ENCODE data around the gene DAPP1. TPM values are rescaled to one million over a fixed set of nuclear protein-coding genes. Genes with fewer than 3 reads are reported as not detected.

The DAPP1 gene
- total RNA-seq, 1 experiment from 2014 or later, result not detected

DNA sequence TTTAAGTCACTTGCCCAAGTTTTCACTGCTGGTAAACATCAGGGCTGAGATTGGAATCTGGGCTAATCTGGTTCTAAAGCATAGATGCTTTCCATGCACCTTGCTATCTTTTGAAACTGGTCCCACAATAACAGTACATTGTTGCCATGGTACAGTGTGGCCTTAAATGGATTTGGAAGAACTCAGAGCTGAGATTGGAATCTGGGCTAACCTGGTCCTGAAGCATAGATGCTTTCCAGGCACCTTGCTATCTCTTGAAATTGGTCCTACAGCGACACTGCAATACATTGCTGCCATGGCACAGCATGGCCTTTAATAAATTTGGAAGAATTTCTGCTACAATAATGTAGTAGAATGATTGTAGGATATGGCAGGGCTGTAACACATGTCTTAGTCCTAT is 28.6 kb downstream of the DAPP1 start:
- Mint-ChIP-seq H3K27ac (no peak overlapping the region), H3K9me3 (no peaks in the 10 kb centered on the region), H3K36me3 (no peaks in the 10 kb centered on the region), H3K4me3 (no peak overlapping the region), H3K4me1 (no peaks in the 10 kb centered on the region), H3K27me3 (ENCODE audit: low read depth) (no peaks in the 10 kb centered on the region)
- TF ChIP-seq, protein P1, sequence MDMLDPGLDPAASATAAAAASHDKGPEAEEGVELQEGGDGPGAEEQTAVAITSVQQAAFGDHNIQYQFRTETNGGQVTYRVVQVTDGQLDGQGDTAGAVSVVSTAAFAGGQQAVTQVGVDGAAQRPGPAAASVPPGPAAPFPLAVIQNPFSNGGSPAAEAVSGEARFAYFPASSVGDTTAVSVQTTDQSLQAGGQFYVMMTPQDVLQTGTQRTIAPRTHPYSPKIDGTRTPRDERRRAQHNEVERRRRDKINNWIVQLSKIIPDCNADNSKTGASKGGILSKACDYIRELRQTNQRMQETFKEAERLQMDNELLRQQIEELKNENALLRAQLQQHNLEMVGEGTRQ (CRISPR knock-in tag; IDR thresholded peaks at IDR 0.05), result no peak
- TF ChIP-seq IRF2 (CRISPR knock-in tag; IDR thresholded peaks at IDR 0.05; ENCODE audit: borderline replicate concordance, low read depth), result no peak
- ChIA-PET CTCF (no interaction called here), POLR2A (no interaction called here)
- DNase-seq (ENCODE audit: low spot score) (no peak), ATAC-seq (no peak)

DNA sequence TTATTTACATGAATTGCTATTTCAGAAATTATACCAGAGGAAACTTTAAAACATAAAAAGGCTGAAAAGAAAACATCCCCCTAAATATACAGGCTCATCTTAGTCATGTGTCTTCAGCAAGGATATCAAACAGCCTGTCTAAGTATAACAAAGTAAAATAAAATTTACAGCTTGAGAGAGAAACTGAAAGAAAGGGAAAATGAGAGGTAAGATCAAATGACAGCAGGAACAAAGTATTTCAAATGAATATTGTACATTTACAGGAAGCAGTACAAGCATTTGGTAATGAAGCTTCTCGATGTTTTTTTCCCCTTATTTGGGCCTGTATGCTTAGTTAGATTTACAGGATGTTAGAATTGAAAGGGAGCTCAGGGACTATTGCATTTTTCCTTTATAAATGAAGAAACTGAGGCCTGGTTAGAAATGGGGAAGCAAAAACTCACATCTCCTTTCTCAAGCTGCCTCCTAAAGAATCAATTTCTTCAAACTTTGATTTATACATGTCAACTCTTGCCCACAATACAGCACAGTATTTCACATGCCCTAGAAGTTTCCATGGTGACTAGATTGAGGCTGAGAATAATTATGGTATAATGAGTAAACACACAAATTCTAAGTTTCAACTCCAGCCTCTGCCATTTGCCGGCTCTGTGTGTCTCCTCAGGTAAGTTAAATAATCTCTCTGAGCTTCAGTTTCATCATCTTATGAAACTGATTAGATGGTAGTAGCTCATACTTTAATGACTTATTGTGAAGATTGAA is 29.3 kb downstream of the DAPP1 start:
- Mint-ChIP-seq H3K27ac (no peak overlapping the region), H3K27me3 (ENCODE audit: low read depth) (no peaks in the 10 kb centered on the region), H3K9me3 (no peaks in the 10 kb centered on the region), H3K4me1 (no peaks in the 10 kb centered on the region), H3K4me3 (no peak overlapping the region), H3K36me3 (no peaks in the 10 kb centered on the region)
- ATAC-seq, result no peak
- CTCF ChIA-PET, result no interaction called here
- POLR2A ChIA-PET, result no interaction called here
- DNase-seq (ENCODE audit: low spot score), result no peak
- TF ChIP-seq ZNF423 (CRISPR knock-in tag; IDR thresholded peaks at IDR 0.05), result no peak
- TF ChIP-seq FOXJ3 (CRISPR knock-in tag; IDR thresholded peaks at IDR 0.05; ENCODE audit: borderline replicate concordance), result no peak
- TF ChIP-seq JUN (CRISPR knock-in tag; IDR thresholded peaks at IDR 0.05), result no peak
- TF ChIP-seq, protein P2, sequence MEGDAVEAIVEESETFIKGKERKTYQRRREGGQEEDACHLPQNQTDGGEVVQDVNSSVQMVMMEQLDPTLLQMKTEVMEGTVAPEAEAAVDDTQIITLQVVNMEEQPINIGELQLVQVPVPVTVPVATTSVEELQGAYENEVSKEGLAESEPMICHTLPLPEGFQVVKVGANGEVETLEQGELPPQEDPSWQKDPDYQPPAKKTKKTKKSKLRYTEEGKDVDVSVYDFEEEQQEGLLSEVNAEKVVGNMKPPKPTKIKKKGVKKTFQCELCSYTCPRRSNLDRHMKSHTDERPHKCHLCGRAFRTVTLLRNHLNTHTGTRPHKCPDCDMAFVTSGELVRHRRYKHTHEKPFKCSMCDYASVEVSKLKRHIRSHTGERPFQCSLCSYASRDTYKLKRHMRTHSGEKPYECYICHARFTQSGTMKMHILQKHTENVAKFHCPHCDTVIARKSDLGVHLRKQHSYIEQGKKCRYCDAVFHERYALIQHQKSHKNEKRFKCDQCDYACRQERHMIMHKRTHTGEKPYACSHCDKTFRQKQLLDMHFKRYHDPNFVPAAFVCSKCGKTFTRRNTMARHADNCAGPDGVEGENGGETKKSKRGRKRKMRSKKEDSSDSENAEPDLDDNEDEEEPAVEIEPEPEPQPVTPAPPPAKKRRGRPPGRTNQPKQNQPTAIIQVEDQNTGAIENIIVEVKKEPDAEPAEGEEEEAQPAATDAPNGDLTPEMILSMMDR (IDR thresholded peaks at IDR 0.05), result no peak
- no peak for TF ChIP-seq ZNF263 (CRISPR knock-in tag; IDR thresholded peaks at IDR 0.05; ENCODE audit: low read depth)

DNA sequence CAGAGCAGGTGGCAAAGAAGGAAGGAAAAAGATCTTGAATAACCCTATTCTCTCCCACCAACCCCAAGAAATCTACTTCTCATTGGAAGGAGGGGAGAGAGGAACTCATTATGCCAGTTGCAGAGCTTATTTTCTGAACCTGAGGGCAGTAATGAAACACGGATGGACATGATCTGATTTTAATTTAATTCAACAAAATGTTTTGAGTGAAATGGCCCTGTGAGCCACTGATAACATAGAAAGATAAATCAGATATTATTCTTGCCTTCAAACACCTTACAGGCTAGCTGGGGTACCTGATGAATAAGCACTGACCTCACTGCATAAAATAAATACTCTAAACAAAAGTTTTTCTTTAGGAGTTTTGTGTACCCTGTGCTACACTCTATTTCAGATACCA is 30.3 kb downstream of the DAPP1 start:
- Mint-ChIP-seq H3K36me3 (no peaks in the 10 kb centered on the region), H3K4me1 (no peaks in the 10 kb centered on the region), H3K27me3 (ENCODE audit: low read depth) (no peaks in the 10 kb centered on the region), H3K27ac (no peak overlapping the region), H3K9me3 (no peaks in the 10 kb centered on the region), H3K4me3 (no peak overlapping the region)
- DNase-seq (ENCODE audit: low spot score), result no peak
- no peak for ATAC-seq
- TF ChIP-seq, protein P3, sequence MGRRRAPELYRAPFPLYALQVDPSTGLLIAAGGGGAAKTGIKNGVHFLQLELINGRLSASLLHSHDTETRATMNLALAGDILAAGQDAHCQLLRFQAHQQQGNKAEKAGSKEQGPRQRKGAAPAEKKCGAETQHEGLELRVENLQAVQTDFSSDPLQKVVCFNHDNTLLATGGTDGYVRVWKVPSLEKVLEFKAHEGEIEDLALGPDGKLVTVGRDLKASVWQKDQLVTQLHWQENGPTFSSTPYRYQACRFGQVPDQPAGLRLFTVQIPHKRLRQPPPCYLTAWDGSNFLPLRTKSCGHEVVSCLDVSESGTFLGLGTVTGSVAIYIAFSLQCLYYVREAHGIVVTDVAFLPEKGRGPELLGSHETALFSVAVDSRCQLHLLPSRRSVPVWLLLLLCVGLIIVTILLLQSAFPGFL (CRISPR knock-in tag; IDR thresholded peaks at IDR 0.05; ENCODE audit: borderline replicate concordance), result no peak
- no peak for TF ChIP-seq CREM (CRISPR knock-in tag; IDR thresholded peaks at IDR 0.05)
- TF ChIP-seq, protein P4, sequence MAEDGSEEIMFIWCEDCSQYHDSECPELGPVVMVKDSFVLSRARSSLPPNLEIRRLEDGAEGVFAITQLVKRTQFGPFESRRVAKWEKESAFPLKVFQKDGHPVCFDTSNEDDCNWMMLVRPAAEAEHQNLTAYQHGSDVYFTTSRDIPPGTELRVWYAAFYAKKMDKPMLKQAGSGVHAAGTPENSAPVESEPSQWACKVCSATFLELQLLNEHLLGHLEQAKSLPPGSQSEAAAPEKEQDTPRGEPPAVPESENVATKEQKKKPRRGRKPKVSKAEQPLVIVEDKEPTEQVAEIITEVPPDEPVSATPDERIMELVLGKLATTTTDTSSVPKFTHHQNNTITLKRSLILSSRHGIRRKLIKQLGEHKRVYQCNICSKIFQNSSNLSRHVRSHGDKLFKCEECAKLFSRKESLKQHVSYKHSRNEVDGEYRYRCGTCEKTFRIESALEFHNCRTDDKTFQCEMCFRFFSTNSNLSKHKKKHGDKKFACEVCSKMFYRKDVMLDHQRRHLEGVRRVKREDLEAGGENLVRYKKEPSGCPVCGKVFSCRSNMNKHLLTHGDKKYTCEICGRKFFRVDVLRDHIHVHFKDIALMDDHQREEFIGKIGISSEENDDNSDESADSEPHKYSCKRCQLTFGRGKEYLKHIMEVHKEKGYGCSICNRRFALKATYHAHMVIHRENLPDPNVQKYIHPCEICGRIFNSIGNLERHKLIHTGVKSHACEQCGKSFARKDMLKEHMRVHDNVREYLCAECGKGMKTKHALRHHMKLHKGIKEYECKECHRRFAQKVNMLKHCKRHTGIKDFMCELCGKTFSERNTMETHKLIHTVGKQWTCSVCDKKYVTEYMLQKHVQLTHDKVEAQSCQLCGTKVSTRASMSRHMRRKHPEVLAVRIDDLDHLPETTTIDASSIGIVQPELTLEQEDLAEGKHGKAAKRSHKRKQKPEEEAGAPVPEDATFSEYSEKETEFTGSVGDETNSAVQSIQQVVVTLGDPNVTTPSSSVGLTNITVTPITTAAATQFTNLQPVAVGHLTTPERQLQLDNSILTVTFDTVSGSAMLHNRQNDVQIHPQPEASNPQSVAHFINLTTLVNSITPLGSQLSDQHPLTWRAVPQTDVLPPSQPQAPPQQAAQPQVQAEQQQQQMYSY (CRISPR knock-in tag; IDR thresholded peaks at IDR 0.05), result no peak
- TF ChIP-seq, protein P5, sequence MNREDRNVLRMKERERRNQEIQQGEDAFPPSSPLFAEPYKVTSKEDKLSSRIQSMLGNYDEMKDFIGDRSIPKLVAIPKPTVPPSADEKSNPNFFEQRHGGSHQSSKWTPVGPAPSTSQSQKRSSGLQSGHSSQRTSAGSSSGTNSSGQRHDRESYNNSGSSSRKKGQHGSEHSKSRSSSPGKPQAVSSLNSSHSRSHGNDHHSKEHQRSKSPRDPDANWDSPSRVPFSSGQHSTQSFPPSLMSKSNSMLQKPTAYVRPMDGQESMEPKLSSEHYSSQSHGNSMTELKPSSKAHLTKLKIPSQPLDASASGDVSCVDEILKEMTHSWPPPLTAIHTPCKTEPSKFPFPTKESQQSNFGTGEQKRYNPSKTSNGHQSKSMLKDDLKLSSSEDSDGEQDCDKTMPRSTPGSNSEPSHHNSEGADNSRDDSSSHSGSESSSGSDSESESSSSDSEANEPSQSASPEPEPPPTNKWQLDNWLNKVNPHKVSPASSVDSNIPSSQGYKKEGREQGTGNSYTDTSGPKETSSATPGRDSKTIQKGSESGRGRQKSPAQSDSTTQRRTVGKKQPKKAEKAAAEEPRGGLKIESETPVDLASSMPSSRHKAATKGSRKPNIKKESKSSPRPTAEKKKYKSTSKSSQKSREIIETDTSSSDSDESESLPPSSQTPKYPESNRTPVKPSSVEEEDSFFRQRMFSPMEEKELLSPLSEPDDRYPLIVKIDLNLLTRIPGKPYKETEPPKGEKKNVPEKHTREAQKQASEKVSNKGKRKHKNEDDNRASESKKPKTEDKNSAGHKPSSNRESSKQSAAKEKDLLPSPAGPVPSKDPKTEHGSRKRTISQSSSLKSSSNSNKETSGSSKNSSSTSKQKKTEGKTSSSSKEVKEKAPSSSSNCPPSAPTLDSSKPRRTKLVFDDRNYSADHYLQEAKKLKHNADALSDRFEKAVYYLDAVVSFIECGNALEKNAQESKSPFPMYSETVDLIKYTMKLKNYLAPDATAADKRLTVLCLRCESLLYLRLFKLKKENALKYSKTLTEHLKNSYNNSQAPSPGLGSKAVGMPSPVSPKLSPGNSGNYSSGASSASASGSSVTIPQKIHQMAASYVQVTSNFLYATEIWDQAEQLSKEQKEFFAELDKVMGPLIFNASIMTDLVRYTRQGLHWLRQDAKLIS (CRISPR knock-in tag; IDR thresholded peaks at IDR 0.05; ENCODE audit: borderline replicate concordance), result no peak
- no peak for TF ChIP-seq NR3C1 (CRISPR knock-in tag; conservative IDR thresholded peaks at IDR 0.05; ENCODE audit: low read depth)
- CTCF ChIA-PET, result no interaction called here
- POLR2A ChIA-PET, result no interaction called here
